Vagina (tissue), 2 donors: Measurements from ENCODE around the gene NPAS3. TPM values are rescaled to one million over a fixed set of nuclear protein-coding genes. Genes with fewer than 3 reads are reported as not detected.

ENCODE experiments used
- DNase-seq, 2 donors: peaks; one replicate each; pipeline ENCODE4 v3.0.0-alpha.2; 2017; ENCODE audit errors: extremely low spot score in 2 of 2
- H3K27ac ChIP-seq: fragments of 200-600 bp; sonication (generic); one replicate; pipeline ENCODE4 v1.5.1; 2019
- H3K27me3 ChIP-seq: fragments of 200-600 bp; sonication (generic); one replicate; pipeline ENCODE4 v1.5.1; 2019
- H3K36me3 ChIP-seq, 2 donors: fragments of 200-600 bp; sonication (generic); one replicate each; pipeline ENCODE4 v1.5.1; 2017 to 2019
- H3K4me1 ChIP-seq: fragments of 200-600 bp; sonication (generic); one replicate; pipeline ENCODE4 v1.5.1; 2019
- H3K4me3 ChIP-seq, 2 donors: fragments of 200-600 bp; sonication (generic); 1 replicate in 1 of 2; 2 replicates in 1 of 2; pipeline ENCODE4 v1.5.1; 2016 to 2019
- H3K9me3 ChIP-seq: fragments of 200-600 bp; sonication (generic); one replicate; pipeline ENCODE4 v1.5.1; 2019
- CTCF ChIP-seq, 3 experiments: fragments of 450-650 bp in 2 of 3; fragments of 200-600 bp in 1 of 3; sonication (generic) in 1 of 3; IDR thresholded peaks; one replicate each; pipeline ENCODE4 v1.5.1; 2017 to 2019; ENCODE audit warnings: antibody characterized with exemption in 3 of 3, mild to moderate bottlenecking in 2 of 3, moderate library complexity in 2 of 3
- POLR2A ChIP-seq, 2 donors: fragments of 450-650 bp; IDR thresholded peaks; one replicate each; pipeline ENCODE4 v1.6.1; 2017; ENCODE audit warnings: antibody characterized with exemption in 2 of 2, mild to moderate bottlenecking in 2 of 2, moderate library complexity in 2 of 2
- POLR2AphosphoS5 ChIP-seq, 2 donors: sonication (generic); formaldehyde crosslinking; IDR thresholded peaks; one replicate each; pipeline ENCODE4 v1.9.0; 2017; ENCODE audit warnings: antibody characterized with exemption in 2 of 2, mild to moderate bottlenecking in 2 of 2, low read depth in 1 of 2; ENCODE audit not compliant: insufficient read depth in 1 of 2
- intact Hi-C: fragments of 100-400 bp; cut with DNase I; formaldehyde crosslinking; loops from one replicate; pipeline ENCODE4 v1.15.1; 2023
- total RNA-seq: library from RNA; depleted of rRNA; stranded (reverse); fragments of >200 nt; gene quantifications from one replicate; pipeline ENCODE4 v1.2.3, GENCODE V29; 2016

The NPAS3 gene
- total RNA-seq, 1 donor from 2014 or later: 1.2 TPM

- no peaks in the 10 kb centered on the region for H3K36me3 ChIP-seq
- intact Hi-C loops: no loop called here
- no peaks in the 10 kb centered on the region for H3K27me3 ChIP-seq
- H3K9me3 ChIP-seq: no peaks in the 10 kb centered on the region
- no peaks in the 10 kb centered on the region for H3K4me1 ChIP-seq
- H3K4me3 ChIP-seq: no peak overlapping the region
- DNase-seq: no peak
- no peak overlapping the region for H3K27ac ChIP-seq
- TF ChIP-seq POLR2A (IDR thresholded peaks at IDR 0.05) (no peak), POLR2AphosphoS5 (IDR thresholded peaks at IDR 0.05; ENCODE audit: insufficient read depth in 1 of 2, low read depth in 1 of 2) (no peak), CTCF (IDR thresholded peaks at IDR 0.05) (no peak)
Measured at GRCh38 chr14:32980902-32981501, 42.3 kb downstream of the NPAS3 start.

- DNase-seq: no peak
- Histone ChIP-seq H3K4me1 (no peaks in the 10 kb centered on the region), H3K36me3 (no peaks in the 10 kb centered on the region), H3K9me3 (no peaks in the 10 kb centered on the region), H3K27ac (no peak overlapping the region), H3K4me3 (no peak overlapping the region), H3K27me3 (no peaks in the 10 kb centered on the region)
- TF ChIP-seq CTCF (IDR thresholded peaks at IDR 0.05) (no peak), POLR2AphosphoS5 (IDR thresholded peaks at IDR 0.05; ENCODE audit: insufficient read depth in 1 of 2, low read depth in 1 of 2) (no peak), POLR2A (IDR thresholded peaks at IDR 0.05) (no peak)
- intact Hi-C loops: no loop called here
Measured at GRCh38 chr14:32984241-32984930, 45.7 kb downstream of the NPAS3 start.

GRCh38 chr14:32985866-32986265, 47.2 kb downstream of the NPAS3 start:
- intact Hi-C loops: no loop called here
- Histone ChIP-seq H3K9me3 (no peaks in the 10 kb centered on the region), H3K27ac (no peak overlapping the region)

GRCh38 chr14:32986791-32987540, 48.3 kb downstream of the NPAS3 start:
- Histone ChIP-seq H3K27ac (no peak overlapping the region), H3K9me3 (no peaks in the 10 kb centered on the region), H3K4me1 (no peaks in the 10 kb centered on the region), H3K4me3 (no peak overlapping the region), H3K27me3 (no peaks in the 10 kb centered on the region), H3K36me3 (no peaks in the 10 kb centered on the region)
- no peak for TF ChIP-seq CTCF (IDR thresholded peaks at IDR 0.05)
- TF ChIP-seq POLR2A (IDR thresholded peaks at IDR 0.05): no peak
- TF ChIP-seq POLR2AphosphoS5 (IDR thresholded peaks at IDR 0.05; ENCODE audit: insufficient read depth in 1 of 2, low read depth in 1 of 2): no peak
- intact Hi-C loops: no loop called here
- no peak for DNase-seq

More at GRCh38 chr14:32985866-32986265, 47.2 kb downstream of the NPAS3 start:
- no peak overlapping the region for H3K4me3 ChIP-seq
- DNase-seq: no peak
- no peak for TF ChIP-seq CTCF (IDR thresholded peaks at IDR 0.05)
- no peak for TF ChIP-seq POLR2A (IDR thresholded peaks at IDR 0.05)
- no peak for TF ChIP-seq POLR2AphosphoS5 (IDR thresholded peaks at IDR 0.05; ENCODE audit: insufficient read depth in 1 of 2, low read depth in 1 of 2)
- no peaks in the 10 kb centered on the region for H3K27me3 ChIP-seq
- no peaks in the 10 kb centered on the region for H3K4me1 ChIP-seq
- no peaks in the 10 kb centered on the region for H3K36me3 ChIP-seq
